Measurements from ENCODE around the gene EFEMP1. TPM values are rescaled to one million over a fixed set of nuclear protein-coding genes. Genes with fewer than 3 reads are reported as not detected.

EFEMP1 gene
- total and polyA plus RNA-seq, 2 experiments from 2014 or later: 0.66 to 2.4 TPM

GRCh38 chr2:55885127-55885943, 38.2 kb downstream of the EFEMP1 start:
- DNase-seq (ENCODE audit: low read depth in 1 of 2, low spot score in 1 of 2): peak in 1 of 2 donors; percentile 98
- TF ChIP-seq CTCF (IDR thresholded peaks at IDR 0.05; ENCODE audit: low read depth, low read length): no peak
- H3K4me3 ChIP-seq: no peak overlapping the region
- H3K4me1 ChIP-seq (ENCODE audit: low read depth): no peaks in the 10 kb centered on the region
- H3K27me3 ChIP-seq: no peaks in the 10 kb centered on the region
- H3K36me3 ChIP-seq: no peaks in the 10 kb centered on the region
- no peak overlapping the region for H3K27ac ChIP-seq
- peaks cover 3% of the 10 kb centered on the region for H3K9me3 ChIP-seq (ENCODE audit: low read depth)

GRCh38 chr2:55883829-55884228, 39.8 kb downstream of the EFEMP1 start:
- H3K36me3 ChIP-seq: no peaks in the 10 kb centered on the region
- no peak for DNase-seq (ENCODE audit: low read depth in 1 of 2, low spot score in 1 of 2)
- no peak overlapping the region for H3K4me3 ChIP-seq
- H3K27ac ChIP-seq: no peak overlapping the region
- no peaks in the 10 kb centered on the region for H3K4me1 ChIP-seq (ENCODE audit: low read depth)
- TF ChIP-seq CTCF (IDR thresholded peaks at IDR 0.05; ENCODE audit: low read depth, low read length): no peak
- H3K27me3 ChIP-seq: no peaks in the 10 kb centered on the region
- peaks cover 3% of the 10 kb centered on the region for H3K9me3 ChIP-seq (ENCODE audit: low read depth)

GRCh38 chr2:55883357-55883756, 40.2 kb downstream of the EFEMP1 start:
- Histone ChIP-seq H3K4me3 (no peak overlapping the region), H3K9me3 (ENCODE audit: low read depth) (peaks cover 3% of the 10 kb centered on the region), H3K36me3 (no peaks in the 10 kb centered on the region), H3K4me1 (ENCODE audit: low read depth) (no peaks in the 10 kb centered on the region), H3K27ac (no peak overlapping the region), H3K27me3 (no peaks in the 10 kb centered on the region)
- DNase-seq (ENCODE audit: low read depth in 1 of 2, low spot score in 1 of 2): peak in 1 of 2 donors; percentile 78
- no peak for TF ChIP-seq CTCF (IDR thresholded peaks at IDR 0.05; ENCODE audit: low read depth, low read length)

GRCh38 chr2:55882954-55883353, 40.6 kb downstream of the EFEMP1 start:
- DNase-seq (ENCODE audit: low read depth in 1 of 2, low spot score in 1 of 2): no peak
- Histone ChIP-seq H3K27ac (no peak overlapping the region), H3K36me3 (no peaks in the 10 kb centered on the region), H3K4me3 (no peak overlapping the region), H3K9me3 (ENCODE audit: low read depth) (peaks cover 3% of the 10 kb centered on the region), H3K27me3 (no peaks in the 10 kb centered on the region), H3K4me1 (ENCODE audit: low read depth) (no peaks in the 10 kb centered on the region)
- TF ChIP-seq CTCF (IDR thresholded peaks at IDR 0.05; ENCODE audit: low read depth, low read length): no peak

- DNase-seq (ENCODE audit: low read depth in 1 of 2, low spot score in 1 of 2): peak in 1 of 2 donors; percentile 82
- Histone ChIP-seq H3K4me1 (ENCODE audit: low read depth) (no peaks in the 10 kb centered on the region), H3K9me3 (ENCODE audit: low read depth) (no peaks in the 10 kb centered on the region), H3K27me3 (no peaks in the 10 kb centered on the region), H3K36me3 (no peaks in the 10 kb centered on the region), H3K27ac (no peak overlapping the region), H3K4me3 (no peak overlapping the region)
- no peak for TF ChIP-seq CTCF (IDR thresholded peaks at IDR 0.05; ENCODE audit: low read depth, low read length)
Measured at GRCh38 chr2:55880416-55881143, 43.0 kb downstream of the EFEMP1 start.

Data from cardiac muscle cell (in vitro differentiated cells and primary cell).